Measurements from ENCODE around the gene RAX2. TPM values are rescaled to one million over a fixed set of nuclear protein-coding genes. Genes with fewer than 3 reads are reported as not detected.

The RAX2 gene
- total and polyA plus RNA-seq, 2 of the 8 experiments (the other 6 are each of a cell fraction or from before 2014, with no cell fraction given): 0.08 TPM; not detected in 1

- FAIRE-seq (no peak), DNase-seq (ENCODE audit: low read depth in 1 of 2, low spot score in 2 of 2) (no peak)
- Histone ChIP-seq H3K14ac (ENCODE audit: insufficient read length) (no peak overlapping the region), H3K56ac (replicated peaks; ENCODE audit: insufficient read length, low read depth, low read length) (no peak overlapping the region), H3K23ac (ENCODE audit: insufficient read length) (no peak overlapping the region), H2BK15ac (ENCODE audit: low read length) (no peak overlapping the region), H3K9ac (replicated peaks in 1 of 4; ENCODE audit: extremely low read depth in 1 of 4, low read depth in 3 of 4, low read length in 3 of 4) (no peak overlapping the region), H2BK120ac (replicated peaks; ENCODE audit: low read depth, low read length) (no peak overlapping the region), H3K36me3 (ENCODE audit: control insufficient read depth in 2 of 4, insufficient read depth in 4 of 4, low read length in 3 of 4) (no peaks in the 10 kb centered on the region), H3K27ac (ENCODE audit: low read depth, low read length) (no peak overlapping the region), H3K27me3 (replicated peaks in 1 of 4; ENCODE audit: control insufficient read depth in 3 of 4, extremely low read depth in 1 of 4, insufficient read depth in 3 of 4, low read length in 3 of 4) (peaks cover 0 to 3% (median 0%) of the 10 kb centered on the region in 4 experiments; a peak in 1 of 7 replicates), H4K5ac (ENCODE audit: insufficient read length, low read depth, low read length) (no peak overlapping the region), H3K18ac (ENCODE audit: extremely low read depth, low read length) (no peak overlapping the region), H3K79me1 (ENCODE audit: low read depth, low read length) (no peaks in the 10 kb centered on the region), H2AK5ac (ENCODE audit: low read depth, low read length) (no peak overlapping the region), H3K4me1 (replicated peaks in 1 of 4; ENCODE audit: control insufficient read depth in 3 of 4, insufficient read depth in 4 of 4, low read length in 3 of 4) (no peaks in the 10 kb centered on the region), H2BK12ac (ENCODE audit: low read depth, low read length) (no peak overlapping the region), H3K4me3 (ENCODE audit: extremely low read depth in 1 of 4, insufficient read depth in 2 of 4, low read depth in 3 of 4, low read length in 4 of 4) (no peak overlapping the region), H3K79me2 (ENCODE audit: control insufficient read depth in 1 of 2, insufficient read depth in 2 of 2, low read length in 2 of 2) (no peaks in the 10 kb centered on the region), H3K4me2 (ENCODE audit: insufficient read depth in 1 of 2, low read depth in 2 of 2, low read length in 2 of 2) (no peak overlapping the region), H3K23me2 (ENCODE audit: low read depth, low read length) (no peaks in the 10 kb centered on the region), H2BK20ac (ENCODE audit: low read length) (no peak overlapping the region), H4K8ac (ENCODE audit: extremely low read depth, insufficient read depth, low read length) (no peak overlapping the region), H2BK5ac (ENCODE audit: low read depth, low read length) (no peak overlapping the region), H3K9me3 (ENCODE audit: insufficient read depth in 2 of 2, low read depth in 1 of 2, low read length in 1 of 2) (peaks cover 4 to 10% of the 10 kb centered on the region in 2 experiments; a peak in 2 of 4 replicates), H2AFZ (ENCODE audit: low read length) (no peak overlapping the region), H3K4ac (replicated peaks; ENCODE audit: insufficient read length, low read depth, low read length) (no peak overlapping the region), H4K91ac (replicated peaks; ENCODE audit: insufficient read length, low read length) (no peak overlapping the region), H4K20me1 (replicated peaks in 1 of 2; ENCODE audit: control insufficient read depth in 1 of 2, insufficient read depth in 2 of 2, low read length in 2 of 2) (no peaks in the 10 kb centered on the region)
- CTCF ChIA-PET (ENCODE audit: partially characterized antibody): interaction anchor here (0.8 kb wide), 1 partner anchor 14 kb away, joined by 3 read pairs; no protein-coding TSS in a partner anchor
- WGBS, 2 experiments (ENCODE audit: extremely low coverage in 1 of 2, insufficient coverage in 1 of 2, insufficient read length in 1 of 2, insufficient replicate concordance in 2 of 2, low coverage in 1 of 2, low lambda C conversion rate in 2 of 2, missing lambda C conversion rate in 1 of 2): 90% methylated on average over 3 of the region's 3 CpGs; no CpG with 5 or more reads in 1 of the 2 experiments
- POLR2A ChIA-PET (ENCODE audit: partially characterized antibody): no interaction called here
- TF ChIP-seq JUND (IDR thresholded peaks at IDR 0.05; ENCODE audit: low read length): no peak
- TF ChIP-seq GTF2F1 (IDR thresholded peaks at IDR 0.05; ENCODE audit: borderline replicate concordance, low read depth, low read length): no peak
- no peak for TF ChIP-seq HDAC6 (IDR thresholded peaks at IDR 0.05; ENCODE audit: low read depth, low read length)
- TF ChIP-seq NRF1 (IDR thresholded peaks at IDR 0.05; ENCODE audit: low read depth, low read length): no peak
- no peak for TF ChIP-seq EP300 (IDR thresholded peaks at IDR 0.05; ENCODE audit: borderline replicate concordance in 1 of 2, low read depth in 2 of 2, low read length in 2 of 2)
- no peak for TF ChIP-seq RFX5 (IDR thresholded peaks at IDR 0.05; ENCODE audit: borderline replicate concordance, low read depth, low read length)
These were observed 20.1 kb upstream of the RAX2 start for GRCh38 chr19:3792114-3792513.
